ENCODE measurements around the gene EFCAB9.

The EFCAB9 gene

GRCh38 chr5:172166030-172166826 is 27.7 kb upstream of the EFCAB9 start:
- DNase-seq: no peak

- DNase-seq: no peak
Observed at GRCh38 chr5:172167895-172168294, 26.1 kb upstream of the EFCAB9 start.

- DNase-seq: no peak
Observed at GRCh38 chr5:172168311-172168710, 25.7 kb upstream of the EFCAB9 start.

DNA sequence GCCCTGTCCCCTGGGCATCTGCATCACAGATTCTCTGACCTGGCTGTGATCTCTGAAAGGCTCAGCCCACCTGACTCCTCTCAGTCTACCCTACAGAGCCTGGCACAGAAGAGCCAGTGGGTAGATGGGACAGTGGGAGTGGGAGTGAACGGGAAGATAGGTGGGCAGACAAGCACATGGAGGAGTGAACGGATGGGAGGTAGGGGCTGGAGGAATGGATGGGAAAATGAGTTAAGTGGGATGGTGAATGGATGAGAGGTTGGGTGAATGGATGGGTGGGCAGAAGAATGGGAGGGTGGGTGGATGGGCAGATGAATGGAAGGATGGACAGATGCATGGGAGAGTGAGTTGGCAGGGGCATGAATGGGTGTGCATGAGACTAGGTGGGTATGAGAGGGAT is 24.8 kb upstream of the EFCAB9 start:
- no peak for DNase-seq

DNA sequence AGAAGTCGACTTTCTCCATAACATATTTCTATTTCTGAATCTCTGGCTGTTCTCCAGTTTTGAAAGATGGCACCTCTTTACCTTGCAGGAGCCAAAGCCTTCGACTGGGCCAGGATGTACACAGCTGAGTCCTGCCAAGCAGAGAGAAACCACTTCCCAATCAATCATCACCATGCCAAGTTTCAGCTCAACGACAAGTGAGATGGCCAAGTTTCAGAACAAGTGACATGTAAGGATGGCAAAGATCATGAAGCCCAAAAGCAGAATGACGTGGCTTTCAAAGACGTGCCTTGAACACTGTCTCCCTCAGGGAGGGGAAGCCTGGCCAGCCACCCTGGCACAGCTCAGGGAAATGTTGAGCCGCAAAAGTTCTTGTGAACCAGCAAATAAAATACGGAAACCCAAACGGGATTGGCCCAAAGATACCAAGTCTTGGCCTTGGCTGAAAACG is 23.7 kb upstream of the EFCAB9 start:
- DNase-seq: no peak

DNA sequence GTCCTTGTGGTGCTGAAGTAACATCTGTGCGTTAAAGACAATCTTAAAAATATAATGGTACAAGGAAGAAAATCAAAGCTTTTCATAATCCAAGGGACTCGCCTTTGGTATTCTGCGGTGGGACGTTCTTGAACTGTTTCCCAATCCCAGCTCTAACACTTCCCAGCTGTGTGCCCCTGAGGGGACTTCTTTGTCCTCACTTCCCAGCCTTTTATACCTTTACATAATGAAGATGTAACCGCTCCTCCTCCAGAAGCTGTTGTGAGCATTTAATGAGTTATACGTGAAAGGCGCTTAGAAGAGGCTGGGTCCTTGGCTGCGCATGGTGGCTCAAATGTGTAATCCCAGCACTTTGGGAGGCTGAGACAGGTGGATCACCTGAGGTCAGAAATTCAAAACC is 22.9 kb upstream of the EFCAB9 start:
- DNase-seq: no peak

DNA sequence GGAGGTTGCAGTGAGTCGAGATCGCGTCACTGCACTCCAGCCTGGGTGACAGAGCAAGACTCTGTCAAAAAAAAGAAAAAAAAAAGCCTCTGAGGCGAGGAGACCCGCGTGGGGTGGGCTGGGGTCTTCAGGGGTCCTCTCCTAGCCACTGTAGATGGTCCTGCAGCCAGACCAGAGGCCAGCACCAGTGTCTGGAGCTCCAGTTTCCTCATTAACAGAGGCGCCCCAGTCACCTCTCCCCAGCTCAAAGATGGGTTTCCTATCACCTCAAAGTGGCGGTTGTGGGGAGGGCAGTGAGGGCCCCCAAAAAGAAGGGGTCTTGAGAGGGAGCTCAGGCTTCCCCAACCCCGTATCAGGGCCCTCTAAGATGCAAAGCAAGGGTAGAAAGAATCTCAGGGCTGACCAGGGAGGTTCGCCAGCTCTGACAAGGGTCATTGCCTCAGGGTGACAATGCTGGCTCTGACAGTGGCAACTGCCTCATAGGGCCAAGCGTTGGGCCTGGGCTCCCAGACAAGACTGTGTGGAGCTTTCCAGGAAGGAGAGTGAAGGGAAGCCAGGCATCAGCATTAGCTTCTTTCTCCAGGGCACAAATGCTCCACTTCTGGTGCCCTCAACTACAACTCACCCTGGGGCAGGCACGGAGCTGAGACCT is 20.9 kb upstream of the EFCAB9 start:
- no peak for DNase-seq

GRCh38 chr5:172173564-172174153 is 20.3 kb upstream of the EFCAB9 start:
- peak; percentile 70 for DNase-seq

GRCh38 chr5:172175263-172175719 is 18.7 kb upstream of the EFCAB9 start:
- DNase-seq: peak; percentile 91

GRCh38 chr5:172177176-172177575 is 16.8 kb upstream of the EFCAB9 start:
- DNase-seq: no peak

- peak; percentile 45 for DNase-seq
Observed at GRCh38 chr5:172178301-172178987, 15.5 kb upstream of the EFCAB9 start.

GRCh38 chr5:172178991-172179989 is 14.7 kb upstream of the EFCAB9 start:
- peak; percentile 77 for DNase-seq

GRCh38 chr5:172180936-172181335 is 13.0 kb upstream of the EFCAB9 start:
- DNase-seq: peak; percentile 52

GRCh38 chr5:172182291-172182690 is 11.7 kb upstream of the EFCAB9 start:
- no peak for DNase-seq

GRCh38 chr5:172183881-172184280 is 10.1 kb upstream of the EFCAB9 start:
- no peak for DNase-seq

DNA sequence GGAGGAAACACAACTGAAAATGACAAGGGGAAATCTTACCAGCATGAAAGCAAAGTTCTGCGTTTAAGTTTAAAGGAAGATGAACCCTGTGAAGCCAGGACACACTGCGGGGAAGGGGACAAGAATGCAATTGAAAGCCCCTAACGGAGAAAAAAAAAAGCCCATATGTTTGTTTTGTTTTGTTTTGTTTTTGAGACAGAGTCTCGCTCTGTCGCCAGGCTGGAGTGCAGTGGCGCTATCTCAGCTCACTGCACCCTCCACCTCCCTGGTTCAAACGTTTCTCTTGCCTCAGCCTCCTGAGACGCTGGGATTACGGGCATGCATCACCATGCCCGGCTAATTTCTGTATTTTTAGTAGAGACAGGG is 8.9 kb upstream of the EFCAB9 start:
- peak; percentile 54 for DNase-seq

DNA sequence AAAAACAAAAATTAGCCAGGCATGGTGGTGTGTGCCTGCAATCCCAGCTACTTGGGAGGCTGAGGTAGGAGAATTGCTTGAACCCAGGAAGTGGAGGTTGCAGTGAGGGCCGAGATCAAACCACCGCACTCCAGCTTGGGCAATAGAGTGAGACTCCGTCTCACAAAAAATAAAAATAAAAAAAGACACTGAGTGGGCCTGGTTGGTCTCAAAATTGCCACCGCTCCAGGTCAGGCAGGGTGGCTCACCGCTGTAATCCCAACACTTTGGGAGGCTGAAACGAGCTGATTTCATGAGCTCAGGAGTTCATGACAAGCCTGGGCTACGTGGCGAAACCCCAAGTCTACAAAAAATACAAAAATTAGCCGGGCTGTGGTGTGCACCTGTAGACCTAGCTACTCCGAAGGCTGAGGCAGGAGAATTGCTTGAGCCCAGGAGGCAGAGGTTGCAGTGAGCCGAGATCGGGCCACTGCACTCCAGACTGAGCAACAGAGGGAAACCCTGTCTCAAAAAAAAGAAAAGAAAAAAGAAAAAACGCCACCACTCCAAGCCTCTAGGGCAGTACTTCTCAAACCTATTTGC is 7.8 kb upstream of the EFCAB9 start:
- DNase-seq: no peak

- DNase-seq: peak; percentile 72
Observed at GRCh38 chr5:172187118-172188032, 6.6 kb upstream of the EFCAB9 start.

DNA sequence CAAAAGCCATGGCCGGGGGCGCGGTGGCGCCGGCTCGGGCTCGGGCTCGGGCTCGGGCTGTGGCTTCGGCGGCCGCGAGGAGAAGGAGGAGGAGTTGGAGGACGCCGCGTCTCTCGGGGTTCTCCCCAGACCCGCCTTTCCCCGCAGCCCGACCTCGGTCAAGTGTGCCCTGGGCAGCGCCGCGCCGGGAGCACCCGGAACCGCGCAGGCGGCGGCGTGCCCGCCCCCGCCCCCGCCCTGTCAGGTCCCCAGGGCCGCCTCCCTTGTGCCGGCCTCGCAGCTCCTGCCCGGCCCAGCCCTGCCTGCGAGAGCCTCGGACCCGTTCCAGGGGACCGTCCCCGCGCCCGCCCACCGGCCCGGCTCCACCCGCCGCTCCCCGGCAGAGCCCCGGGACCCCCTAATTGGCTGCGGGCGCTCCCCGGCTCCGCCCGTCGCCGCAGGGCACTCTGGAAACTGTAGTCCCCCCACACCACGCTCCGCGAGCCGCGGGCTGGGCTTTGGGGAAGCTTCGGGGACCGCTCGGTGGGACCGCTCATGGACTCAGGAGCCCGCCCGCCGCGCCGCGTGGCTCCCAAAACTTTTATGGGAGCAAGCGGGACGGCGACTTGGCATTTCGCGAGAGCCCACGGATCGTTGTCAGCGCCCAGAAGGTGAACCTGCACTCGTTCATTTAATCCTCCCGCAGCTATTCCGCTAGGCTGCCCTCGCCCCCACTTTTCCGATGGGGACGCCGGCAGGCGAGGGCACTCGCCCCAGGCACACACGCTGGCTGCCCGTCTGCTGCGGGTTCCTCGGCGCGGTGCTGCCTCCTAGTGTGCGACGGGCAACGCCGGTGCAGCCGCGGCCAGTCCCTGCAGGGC is 5.7 kb upstream of the EFCAB9 start, which contains the start of gene STK10:
Gene STK10 (minus strand): TSS at position 192 of the 860 bp plus-strand sequence. CDS start 182 bp downstream, at position 10.
- DNase-seq: peak; percentile 92

Measured in CD4-positive, alpha-beta T cell treated with Interleukin-12 subunit alpha and Interleukin-12 subunit beta, for 1 hour (primary cell).